ENCODE results near the gene RSKR.

The RSKR gene

GRCh38 chr17:28570716-28571360 is 43.1 kb downstream of the RSKR start:
- Histone ChIP-seq H4K20me1 (ENCODE audit: insufficient read depth, low read length) (no peaks in the 10 kb centered on the region; the same call in 1 of the 2 replicates), H3K4me2 (ENCODE audit: low read depth, low read length) (peak overlapping the region; percentile 71), H3K9me3 (replicated peaks; ENCODE audit: insufficient read depth, low read length) (no peaks in the 10 kb centered on the region), H3K36me3 (replicated peaks; ENCODE audit: insufficient read depth, low read length) (no peaks in the 10 kb centered on the region; the same call in 1 of the 2 replicates), H2AFZ (ENCODE audit: low read length) (peak overlapping the region; percentile 95), H3K9ac (ENCODE audit: low read length) (peak overlapping the region; percentile 92), H3K4me3 (ENCODE audit: low read length) (peak overlapping the region; percentile 99), H3K27ac (ENCODE audit: low read length) (peak overlapping the region; percentile 67; the same call in 1 of the 2 replicates), H3K79me2 (ENCODE audit: low read length) (peaks cover 48% of the 10 kb centered on the region), H3K27me3 (replicated peaks; ENCODE audit: insufficient read depth, low read length) (no peaks in the 10 kb centered on the region), H3K9me2 (replicated peaks; ENCODE audit: insufficient read depth, low read length) (no peaks in the 10 kb centered on the region), H3F3A (ENCODE audit: insufficient read depth, low read length) (0 out of 2 replicates have a peak, but pooled peaks cover 15% of the 10 kb centered on the region), H3K4me1 (ENCODE audit: low read length) (peaks cover 26% of the 10 kb centered on the region)
- no peak for TF ChIP-seq CTCF (IDR thresholded peaks at IDR 0.05; ENCODE audit: low read length)
- no peak for TF ChIP-seq EZH2 (optimal IDR thresholded peaks at IDR 0.05; ENCODE audit: low read depth, low read length)
- TF ChIP-seq EZH2phosphoT487 (IDR thresholded peaks at IDR 0.05; ENCODE audit: low read length): no peak
- peak; percentile 47 for DNase-seq

GRCh38 chr17:28569446-28569845 is 44.5 kb downstream of the RSKR start:
- Histone ChIP-seq H3K9ac (ENCODE audit: low read length) (no peak overlapping the region), H2AFZ (ENCODE audit: low read length) (no peak overlapping the region), H3K9me3 (replicated peaks; ENCODE audit: insufficient read depth, low read length) (no peaks in the 10 kb centered on the region), H3F3A (ENCODE audit: insufficient read depth, low read length) (0 out of 2 replicates have a peak, but pooled peaks cover 15% of the 10 kb centered on the region), H3K4me2 (ENCODE audit: low read depth, low read length) (peak overlapping the region; percentile 71; the same call in 1 of the 2 replicates), H3K27ac (ENCODE audit: low read length) (no peak overlapping the region), H3K79me2 (ENCODE audit: low read length) (peaks cover 61% of the 10 kb centered on the region), H3K4me1 (ENCODE audit: low read length) (peaks cover 26% of the 10 kb centered on the region), H4K20me1 (ENCODE audit: insufficient read depth, low read length) (no peaks in the 10 kb centered on the region; the same call in 1 of the 2 replicates), H3K4me3 (ENCODE audit: low read length) (peak overlapping the region; percentile 99; the same call in 1 of the 2 replicates), H3K36me3 (replicated peaks; ENCODE audit: insufficient read depth, low read length) (no peaks in the 10 kb centered on the region; the same call in 1 of the 2 replicates), H3K27me3 (replicated peaks; ENCODE audit: insufficient read depth, low read length) (no peaks in the 10 kb centered on the region), H3K9me2 (replicated peaks; ENCODE audit: insufficient read depth, low read length) (no peaks in the 10 kb centered on the region)
- no peak for DNase-seq
- TF ChIP-seq EZH2phosphoT487 (IDR thresholded peaks at IDR 0.05; ENCODE audit: low read length) (no peak), CTCF (IDR thresholded peaks at IDR 0.05; ENCODE audit: low read length) (no peak), EZH2 (optimal IDR thresholded peaks at IDR 0.05; ENCODE audit: low read depth, low read length) (no peak)

GRCh38 chr17:28567604-28568003 is 46.4 kb downstream of the RSKR start:
- no peaks in the 10 kb centered on the region for H3K27me3 ChIP-seq (replicated peaks; ENCODE audit: insufficient read depth, low read length)
- no peaks in the 10 kb centered on the region for H3K9me2 ChIP-seq (replicated peaks; ENCODE audit: insufficient read depth, low read length)
- no peak overlapping the region for H2AFZ ChIP-seq (ENCODE audit: low read length)
- H3K27ac ChIP-seq (ENCODE audit: low read length): peak overlapping the region; percentile 33; the same call in 1 of the 2 replicates
- no peak overlapping the region for H3K4me3 ChIP-seq (ENCODE audit: low read length)
- DNase-seq: no peak
- H3K4me1 ChIP-seq (ENCODE audit: low read length): peaks cover 26% of the 10 kb centered on the region
- H3K9me3 ChIP-seq (replicated peaks; ENCODE audit: insufficient read depth, low read length): no peaks in the 10 kb centered on the region
- 0 out of 2 replicates have a peak, but pooled peaks cover 15% of the 10 kb centered on the region for H3F3A ChIP-seq (ENCODE audit: insufficient read depth, low read length)
- H3K79me2 ChIP-seq (ENCODE audit: low read length): peaks cover 67% of the 10 kb centered on the region
- no peaks in the 10 kb centered on the region; the same call in 1 of the 2 replicates for H3K36me3 ChIP-seq (replicated peaks; ENCODE audit: insufficient read depth, low read length)
- no peak overlapping the region for H3K9ac ChIP-seq (ENCODE audit: low read length)
- H4K20me1 ChIP-seq (ENCODE audit: insufficient read depth, low read length): no peaks in the 10 kb centered on the region; the same call in 1 of the 2 replicates
- TF ChIP-seq EZH2 (optimal IDR thresholded peaks at IDR 0.05; ENCODE audit: low read depth, low read length) (no peak), EZH2phosphoT487 (IDR thresholded peaks at IDR 0.05; ENCODE audit: low read length) (no peak), CTCF (IDR thresholded peaks at IDR 0.05; ENCODE audit: low read length) (no peak)
- peak overlapping the region; percentile 41; the same call in 1 of the 2 replicates for H3K4me2 ChIP-seq (ENCODE audit: low read depth, low read length)
